IMR-90 (cell line): Measurements from ENCODE around the gene METTL5. TPM values are rescaled to one million over a fixed set of nuclear protein-coding genes. Genes with fewer than 3 reads are reported as not detected.
A peak's percentile ranks its signal among the peaks of the same experiment; 100 is the strongest.

Source experiments
- ATAC-seq: fragments of 200-7000 bp; cut with Tn5 transposase; 2 replicates; pipeline ENCODE4 v1.9.1; 2020; ENCODE audit warnings: low read depth, mild to moderate bottlenecking, moderate library complexity
- BruUV-seq: library from RNA; stranded (reverse); fragments of 400-500 nt; replicated peaks from 2 replicates; lab custom pipeline; 2021; lab: Mats Ljungman, UMichigan
- CTCF ChIA-PET: fragments of 300-600 bp; formaldehyde crosslinking; extraction: SDS; loops from one replicate; lab custom pipeline; 2021; ENCODE audit warnings: antibody characterized with exemption; lab: Yijun Ruan, JAX
- POLR2A ChIA-PET: fragments of 300-600 bp; sonication (Branson Sonifier 250); formaldehyde crosslinking; loops from one replicate; lab custom pipeline; 2022; ENCODE audit warnings: antibody characterized with exemption; ENCODE audit not compliant: unreplicated experiment; lab: Charles Lee
- DNase-seq: peaks from one replicate; pipeline ENCODE4 v3.0.0; 2013
- H2AFZ ChIP-seq: replicated peaks from 2 replicates; pipeline ENCODE3; 2013; ENCODE audit warnings: low read length, mild to moderate bottlenecking; ENCODE audit not compliant: poor library complexity
- H2AK5ac ChIP-seq: 2 replicates; pipeline ENCODE4 v1.6.1; 2013; ENCODE audit warnings: low read depth, low read length, inconsistent platforms
- H2AK9ac ChIP-seq: replicated peaks from 2 replicates; pipeline ENCODE3; 2013; ENCODE audit warnings: mild to moderate bottlenecking, low read depth, low read length, moderate library complexity; ENCODE audit not compliant: poor library complexity
- H2BK120ac ChIP-seq: 2 replicates; pipeline ENCODE4 v1.6.1; 2013; ENCODE audit warnings: low read depth, low read length, inconsistent platforms
- H2BK15ac ChIP-seq: 3 replicates; pipeline ENCODE4 v1.6.1; 2013; ENCODE audit warnings: low read depth, low read length, inconsistent platforms
- H2BK20ac ChIP-seq: 2 replicates; pipeline ENCODE4 v1.6.1; 2013; ENCODE audit warnings: low read depth, mild to moderate bottlenecking, inconsistent platforms, low read length, moderate library complexity
- H2BK5ac ChIP-seq: 2 replicates; pipeline ENCODE4 v1.6.1; 2013; ENCODE audit warnings: mild to moderate bottlenecking, low read depth, low read length, inconsistent platforms; ENCODE audit not compliant: poor library complexity, severe bottlenecking
- H3K14ac ChIP-seq: replicated peaks from 2 replicates; pipeline ENCODE4 v1.6.1; 2013; ENCODE audit warnings: low read depth, low read length, inconsistent platforms
- H3K18ac ChIP-seq: 2 replicates; pipeline ENCODE4 v1.6.1; 2013; ENCODE audit warnings: low read depth, low read length, control low read depth
- H3K23ac ChIP-seq: 2 replicates; pipeline ENCODE4 v1.6.1; 2013; ENCODE audit warnings: low read depth, low read length, inconsistent platforms
- H3K27ac ChIP-seq: 2 replicates; pipeline ENCODE4 v1.5.1; 2013; ENCODE audit warnings: mild to moderate bottlenecking, control low read depth, low read length; ENCODE audit not compliant: insufficient read depth
- H3K27me3 ChIP-seq: 2 replicates; pipeline ENCODE4 v1.6.1; 2013; ENCODE audit warnings: low read length; ENCODE audit not compliant: control insufficient read depth, insufficient read depth
- H3K36me3 ChIP-seq: 2 replicates; pipeline ENCODE4 v1.6.1; 2013; ENCODE audit warnings: low read length, mixed read lengths; ENCODE audit not compliant: control insufficient read depth, insufficient read depth
- H3K4ac ChIP-seq: 2 replicates; pipeline ENCODE4 v1.6.1; 2013; ENCODE audit warnings: low read depth, low read length, inconsistent platforms
- H3K4me1 ChIP-seq: 2 replicates; pipeline ENCODE4 v1.6.1; 2013; ENCODE audit warnings: low read length, mixed read lengths; ENCODE audit not compliant: control insufficient read depth, insufficient read depth
- H3K4me2 ChIP-seq: 2 replicates; pipeline ENCODE4 v1.6.1; 2013; ENCODE audit warnings: low read depth, mild to moderate bottlenecking, control low read depth, low read length, moderate library complexity
- H3K4me3 ChIP-seq: 2 replicates; pipeline ENCODE4 v1.5.1; 2013; ENCODE audit warnings: low read depth, mild to moderate bottlenecking, control low read depth, low read length, moderate library complexity; ENCODE audit not compliant: insufficient read depth
- H3K56ac ChIP-seq: 2 replicates; pipeline ENCODE4 v1.6.1; 2013; ENCODE audit warnings: low read length, inconsistent platforms; ENCODE audit not compliant: insufficient read depth; ENCODE audit errors: extremely low read depth
- H3K79me1 ChIP-seq, 2 experiments: 2 replicates each; pipeline ENCODE4 v1.6.1; 2013; ENCODE audit warnings: low read length in 2 of 2, inconsistent platforms in 1 of 2, low read depth in 1 of 2
- H3K9ac ChIP-seq: 2 replicates; pipeline ENCODE4 v1.6.1; 2013; ENCODE audit warnings: low read depth, low read length, control low read depth
- H3K9me1 ChIP-seq: 2 replicates; pipeline ENCODE4 v1.6.1; 2013; ENCODE audit warnings: low read length, inconsistent platforms; ENCODE audit not compliant: insufficient read depth
- H3K9me3 ChIP-seq: 2 replicates; pipeline ENCODE4 v1.6.1; 2013; ENCODE audit warnings: low read length; ENCODE audit not compliant: control insufficient read depth, insufficient read depth
- H4K20me1 ChIP-seq: 2 replicates; pipeline ENCODE4 v1.6.1; 2013; ENCODE audit warnings: low read length, inconsistent platforms; ENCODE audit not compliant: insufficient read depth
- H4K5ac ChIP-seq: 2 replicates; pipeline ENCODE4 v1.6.1; 2013; ENCODE audit warnings: mild to moderate bottlenecking, low read depth, low read length, control low read depth
- H4K8ac ChIP-seq, 2 experiments: 2 replicates each; pipeline ENCODE4 v1.6.1; 2013; ENCODE audit warnings: low read depth in 2 of 2, low read length in 2 of 2, control low read depth in 1 of 2, inconsistent platforms in 1 of 2
- H4K91ac ChIP-seq: 2 replicates; pipeline ENCODE4 v1.6.1; 2013; ENCODE audit warnings: low read depth, low read length, inconsistent platforms; ENCODE audit not compliant: insufficient read depth
- MXI1 ChIP-seq: IDR thresholded peaks from 2 replicates; pipeline ENCODE4 v1.6.1; 2012; ENCODE audit warnings: low read depth, mild to moderate bottlenecking, low read length, moderate library complexity, borderline replicate concordance
- RFX5 ChIP-seq: IDR thresholded peaks from 2 replicates; pipeline ENCODE4 v1.8.0; 2012; ENCODE audit warnings: low read depth, mild to moderate bottlenecking, low read length, moderate library complexity
- whole genome bisulfite sequencing, 2 experiments: methylation state at CpG; one replicate each; pipeline versions ENCODE4 v1.1.5 to v1.1.7; 2013; ENCODE audit warnings: missing lambda C conversion rate in 2 of 2; ENCODE audit not compliant: insufficient read length in 1 of 2; ENCODE audit errors: extremely low coverage in 2 of 2; 5-methylcytosine and 5-hydroxymethylcytosine counted together
- dilution Hi-C: fragments of 300-500 bp; cut with HindIII; formaldehyde crosslinking; loops from one replicate; pipeline ENCODE4 v1.14.3; 2018; ENCODE audit warnings: low sequenced_read_pairs; ENCODE audit not compliant: unreplicated experiment
- in situ Hi-C: fragments of 300-500 bp; cut with MboI; formaldehyde crosslinking; loops from 3 replicates; pipeline ENCODE4 v1.14.3; 2019; ENCODE audit warnings: low sequenced_read_pairs, inconsistent platforms, mixed read lengths
- intact Hi-C: fragments of 100-400 bp; cut with micrococcal nuclease; formaldehyde crosslinking; loops from 2 replicates; pipeline ENCODE4 v1.10.0; 2022
- polyA plus RNA-seq, 3 experiments: library from polyadenylated mRNA; depleted of rRNA; stranded (reverse); fragments of >200 nt; gene quantifications; 2 replicates each; pipeline ENCODE4 v1.2.3, GENCODE V29; 2012; ENCODE audit warnings: low replicate concordance in 1 of 3
- total RNA-seq: library from RNA; depleted of rRNA; stranded (reverse); fragments of >200 nt; gene quantifications from 2 replicates; pipeline ENCODE4 v1.2.3, GENCODE V29; 2012

METTL5 gene
- total and polyA plus RNA-seq, 2 of the 4 experiments (the other 2 are of a cell fraction) = 38.3 to 49.8 TPM

DNA sequence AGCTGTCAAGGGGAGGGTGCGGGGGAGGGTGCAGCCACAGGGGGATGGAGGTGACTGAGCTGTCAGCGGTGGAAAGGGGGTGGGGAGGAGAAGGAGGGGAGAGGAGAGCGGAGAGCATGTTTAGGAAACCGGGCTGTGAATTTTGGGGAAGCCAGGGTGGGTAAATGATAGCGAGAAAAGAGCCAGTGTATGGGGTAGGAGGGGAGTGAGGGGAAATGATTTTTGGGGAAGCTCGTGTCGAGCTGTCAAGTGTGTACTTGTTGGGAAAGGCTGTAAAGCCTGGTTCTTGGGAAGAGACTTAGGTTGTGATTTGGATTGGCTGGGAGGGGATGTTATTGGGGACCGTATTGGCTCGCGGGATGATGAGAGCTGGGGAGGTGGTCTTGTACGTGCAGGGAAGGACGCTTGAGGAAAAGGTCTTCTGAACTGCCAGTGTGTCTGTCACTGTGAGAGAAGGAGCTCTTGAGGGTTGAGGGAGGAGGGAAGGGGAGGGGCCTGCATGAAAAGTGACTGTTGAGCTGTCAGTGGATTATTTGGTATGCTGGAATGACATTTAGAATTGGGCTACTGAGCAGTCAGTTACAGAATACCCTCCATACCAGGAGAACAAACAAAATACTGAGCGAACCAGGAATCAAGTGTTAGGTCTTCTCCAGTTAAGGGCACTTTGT is 3.6 kb upstream of the METTL5 start:
- peak overlapping the region; percentile 68 for H3K23ac ChIP-seq
- WGBS, 2 experiments = 0% methylated on average over 10 of the region's 13 CpGs; no CpG with 5 or more reads in 1 of the 2 experiments
- no peaks in the 10 kb centered on the region for H3K9me3 ChIP-seq
- H3K56ac ChIP-seq = peak overlapping the region; percentile 11; the same call in 1 of the 2 replicates
- ChIA-PET POLR2A (interaction anchor here (0.5 to 1.0 kb wide), 2 partner anchors 10 to 1459 kb away, joined by 3 read pairs; no protein-coding TSS in a partner anchor), CTCF (interaction anchor here (0.6 to 1.1 kb wide), 6 partner anchors 10 to 100 kb away, joined by 3 to 4 read pairs (median 4); no protein-coding TSS in a partner anchor)
- peak overlapping the region; percentile 89 for H3K4me3 ChIP-seq
- H3K9ac ChIP-seq = peak overlapping the region; percentile 86
- no TSS peak for BruUV-seq
- peaks cover 14 to 51% of the 10 kb centered on the region in 2 experiments for H3K79me1 ChIP-seq
- H3K4me2 ChIP-seq = peak overlapping the region; percentile 89
- H3K27ac ChIP-seq = peak overlapping the region; percentile 72
- ATAC-seq = peak; percentile 9
- dilution Hi-C loops (no loop called here), intact Hi-C loops (loop anchor here (5.0 kb wide), 1 partner anchor 49 kb away; no protein-coding TSS in a partner anchor), in situ Hi-C loops (no loop called here)
- peak; percentile 41 for DNase-seq
- no peaks in the 10 kb centered on the region for H3K36me3 ChIP-seq
- no peak overlapping the region; the same call in 1 of the 2 replicates for H2AK5ac ChIP-seq
- no peak overlapping the region for H4K8ac ChIP-seq
- no peaks in the 10 kb centered on the region for H3K27me3 ChIP-seq
- peak overlapping the region; percentile 49 for H2AK9ac ChIP-seq
- H4K91ac ChIP-seq = no peak overlapping the region
- H3K4me1 ChIP-seq = peaks cover 2% of the 10 kb centered on the region
- H4K20me1 ChIP-seq = peaks cover 17% of the 10 kb centered on the region
- peak overlapping the region; percentile 40 for H3K4ac ChIP-seq
- H3K14ac ChIP-seq = no peak overlapping the region
- peak overlapping the region; percentile 25 for H2BK5ac ChIP-seq
- H2BK15ac ChIP-seq = no peak overlapping the region
- no peaks in the 10 kb centered on the region for H3K9me1 ChIP-seq
- H2BK120ac ChIP-seq = no peak overlapping the region
- H2BK20ac ChIP-seq = no peak overlapping the region
- H3K18ac ChIP-seq = no peak overlapping the region
- H2AFZ ChIP-seq = peak overlapping the region; percentile 84
- TF ChIP-seq RFX5 (no peak), MXI1 (peak; percentile 96)
- no peak overlapping the region for H4K5ac ChIP-seq
